ENCODE data around the gene WASF3. TPM values are rescaled to one million over a fixed set of nuclear protein-coding genes. Genes with fewer than 3 reads are reported as not detected.

WASF3 gene
- total RNA-seq, 4 donors from 2014 or later = 5.9 to 37.5 (median 12.5) TPM

GRCh38 chr13:26708007-26708297, 150.5 kb downstream of the WASF3 start:
- no peak for TF ChIP-seq POLR2A (IDR thresholded peaks at IDR 0.05)
- no peak for TF ChIP-seq CTCF (IDR thresholded peaks at IDR 0.05)
- no peaks in the 10 kb centered on the region for H3K27me3 ChIP-seq

GRCh38 chr13:26709461-26709860, 152.0 kb downstream of the WASF3 start:
- no peaks in the 10 kb centered on the region for H3K9me3 ChIP-seq
- DNase-seq = no peak
- no peak overlapping the region for H3K27ac ChIP-seq
- TF ChIP-seq POLR2A (IDR thresholded peaks at IDR 0.05) (no peak), CTCF (IDR thresholded peaks at IDR 0.05) (no peak)
- no peak overlapping the region for H3K4me3 ChIP-seq
- no peaks in the 10 kb centered on the region for H3K4me1 ChIP-seq
- H3K27me3 ChIP-seq = no peaks in the 10 kb centered on the region
- H3K36me3 ChIP-seq = no peaks in the 10 kb centered on the region
- intact Hi-C loops (cut with DNase I; ENCODE audit: low total_unique reads) = no loop called here

More at GRCh38 chr13:26708007-26708297, 150.5 kb downstream of the WASF3 start:
- H3K9me3 ChIP-seq = no peaks in the 10 kb centered on the region
- H3K27ac ChIP-seq = no peak overlapping the region
- no peak for DNase-seq
- no peaks in the 10 kb centered on the region for H3K4me1 ChIP-seq
- no peaks in the 10 kb centered on the region for H3K36me3 ChIP-seq
- no peak overlapping the region for H3K4me3 ChIP-seq
- intact Hi-C loops (cut with DNase I; ENCODE audit: low total_unique reads) = no loop called here

- H3K9me3 ChIP-seq = no peaks in the 10 kb centered on the region
- TF ChIP-seq CTCF (IDR thresholded peaks at IDR 0.05) = no peak
- TF ChIP-seq POLR2A (IDR thresholded peaks at IDR 0.05) = no peak
- H3K27me3 ChIP-seq = no peaks in the 10 kb centered on the region
- no peak overlapping the region for H3K27ac ChIP-seq
- H3K4me3 ChIP-seq = no peak overlapping the region
- no peaks in the 10 kb centered on the region for H3K4me1 ChIP-seq
- no peaks in the 10 kb centered on the region for H3K36me3 ChIP-seq
- no peak for DNase-seq
- intact Hi-C loops (cut with DNase I; ENCODE audit: low total_unique reads) = no loop called here
These were observed 152.7 kb downstream of the WASF3 start for GRCh38 chr13:26710166-26710565.

DNA sequence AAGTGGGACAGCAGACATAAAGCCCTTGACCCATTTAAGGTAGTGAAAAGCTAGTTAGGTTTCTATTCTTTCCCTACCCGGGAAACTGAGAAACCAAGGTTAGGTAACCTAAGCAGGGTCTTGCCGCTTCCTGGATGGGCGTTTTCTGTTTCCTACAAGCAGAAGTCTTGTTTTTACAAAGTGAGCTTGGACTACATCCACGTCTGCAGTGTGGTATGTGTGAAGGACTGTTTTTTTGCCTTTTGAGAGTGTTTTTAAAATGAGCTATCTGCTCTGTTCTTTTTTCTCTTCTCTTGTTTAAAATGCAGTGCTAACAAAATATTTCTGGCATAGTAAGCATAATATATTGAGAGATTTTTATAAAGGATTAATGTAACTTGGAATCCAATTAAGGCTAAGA, 153.7 kb downstream of the WASF3 start:
- Histone ChIP-seq H3K4me3 (no peak overlapping the region), H3K27me3 (no peaks in the 10 kb centered on the region), H3K9me3 (no peaks in the 10 kb centered on the region), H3K36me3 (no peaks in the 10 kb centered on the region), H3K4me1 (no peaks in the 10 kb centered on the region), H3K27ac (no peak overlapping the region)
- TF ChIP-seq CTCF (IDR thresholded peaks at IDR 0.05) (no peak), POLR2A (IDR thresholded peaks at IDR 0.05) (no peak)
- intact Hi-C loops (cut with DNase I; ENCODE audit: low total_unique reads) = no loop called here
- no peak for DNase-seq

GRCh38 chr13:26713341-26713740, 155.9 kb downstream of the WASF3 start:
- intact Hi-C loops (cut with DNase I; ENCODE audit: low total_unique reads) = no loop called here
- no peak overlapping the region for H3K27ac ChIP-seq

More at GRCh38 chr13:26713341-26713740, 155.9 kb downstream of the WASF3 start:
- H3K4me3 ChIP-seq = no peak overlapping the region
- H3K36me3 ChIP-seq = no peaks in the 10 kb centered on the region
- no peak for DNase-seq
- no peaks in the 10 kb centered on the region for H3K4me1 ChIP-seq
- H3K9me3 ChIP-seq = no peaks in the 10 kb centered on the region
- TF ChIP-seq CTCF (IDR thresholded peaks at IDR 0.05) (no peak), POLR2A (IDR thresholded peaks at IDR 0.05) (no peak)
- H3K27me3 ChIP-seq = no peaks in the 10 kb centered on the region
